Measurements from ENCODE around the gene MMRN1.

Gene MMRN1

GRCh38 chr4:89868999-89869589 lies 25.6 kb upstream of the MMRN1 start:
- H3K4me3 ChIP-seq (ENCODE audit: control insufficient read depth, low read depth, low read length), result no peak overlapping the region
- DNase-seq (ENCODE audit: low read depth), result peak; percentile 13
- TF ChIP-seq, protein P1, sequence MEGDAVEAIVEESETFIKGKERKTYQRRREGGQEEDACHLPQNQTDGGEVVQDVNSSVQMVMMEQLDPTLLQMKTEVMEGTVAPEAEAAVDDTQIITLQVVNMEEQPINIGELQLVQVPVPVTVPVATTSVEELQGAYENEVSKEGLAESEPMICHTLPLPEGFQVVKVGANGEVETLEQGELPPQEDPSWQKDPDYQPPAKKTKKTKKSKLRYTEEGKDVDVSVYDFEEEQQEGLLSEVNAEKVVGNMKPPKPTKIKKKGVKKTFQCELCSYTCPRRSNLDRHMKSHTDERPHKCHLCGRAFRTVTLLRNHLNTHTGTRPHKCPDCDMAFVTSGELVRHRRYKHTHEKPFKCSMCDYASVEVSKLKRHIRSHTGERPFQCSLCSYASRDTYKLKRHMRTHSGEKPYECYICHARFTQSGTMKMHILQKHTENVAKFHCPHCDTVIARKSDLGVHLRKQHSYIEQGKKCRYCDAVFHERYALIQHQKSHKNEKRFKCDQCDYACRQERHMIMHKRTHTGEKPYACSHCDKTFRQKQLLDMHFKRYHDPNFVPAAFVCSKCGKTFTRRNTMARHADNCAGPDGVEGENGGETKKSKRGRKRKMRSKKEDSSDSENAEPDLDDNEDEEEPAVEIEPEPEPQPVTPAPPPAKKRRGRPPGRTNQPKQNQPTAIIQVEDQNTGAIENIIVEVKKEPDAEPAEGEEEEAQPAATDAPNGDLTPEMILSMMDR (conservative IDR thresholded peaks at IDR 0.05; ENCODE audit: control insufficient read depth, insufficient read depth, low read depth, low read length), result peak; percentile 50

GRCh38 chr4:89871211-89871610 lies 23.4 kb upstream of the MMRN1 start:
- no peak for DNase-seq (ENCODE audit: low read depth)
- TF ChIP-seq, protein P1 (conservative IDR thresholded peaks at IDR 0.05; ENCODE audit: control insufficient read depth, insufficient read depth, low read depth, low read length), result no peak
- no peak overlapping the region for H3K4me3 ChIP-seq (ENCODE audit: control insufficient read depth, low read depth, low read length)

DNA sequence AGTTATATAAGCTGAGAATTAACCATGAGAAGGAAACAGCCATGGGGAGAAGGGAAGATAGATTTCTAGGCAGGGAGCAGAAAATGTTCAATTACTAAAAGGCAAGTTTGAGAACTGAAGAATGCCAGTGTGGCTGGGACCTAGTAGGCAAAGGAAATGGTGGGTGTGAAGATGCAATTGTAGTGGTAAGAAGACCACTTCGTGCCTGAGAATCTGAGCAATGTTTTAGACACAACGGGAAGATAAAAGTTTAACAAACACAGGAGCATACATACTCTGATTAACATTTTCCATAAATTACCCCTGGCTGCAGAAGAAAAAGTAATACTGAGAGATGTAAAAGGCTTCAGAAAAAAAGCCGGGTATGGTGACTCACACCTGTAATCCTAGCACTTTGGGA lies 18.1 kb upstream of the MMRN1 start:
- no peak overlapping the region for H3K4me3 ChIP-seq (ENCODE audit: control insufficient read depth, low read depth, low read length)
- no peak for DNase-seq (ENCODE audit: low read depth)
- TF ChIP-seq, protein P1 (conservative IDR thresholded peaks at IDR 0.05; ENCODE audit: control insufficient read depth, insufficient read depth, low read depth, low read length), result no peak

DNA sequence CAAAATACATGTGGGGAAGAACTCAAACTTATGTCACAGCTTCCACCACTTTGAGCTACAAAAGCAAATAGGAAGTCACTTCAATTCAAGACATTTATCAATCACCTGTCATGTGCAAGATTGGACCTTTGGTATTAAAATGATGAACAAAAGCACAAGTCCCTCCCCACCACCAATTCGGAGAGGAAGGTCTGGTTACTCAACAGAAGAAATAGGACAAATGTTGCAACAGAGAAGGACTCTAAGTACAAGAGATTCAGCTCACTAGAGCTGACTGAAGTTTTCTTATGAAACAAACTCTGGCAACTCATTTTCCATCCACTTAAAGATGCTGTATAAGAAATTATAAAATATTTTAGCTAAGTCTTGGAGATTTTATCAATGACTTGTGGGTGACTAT lies 16.0 kb upstream of the MMRN1 start:
- no peak overlapping the region for H3K4me3 ChIP-seq (ENCODE audit: control insufficient read depth, low read depth, low read length)
- DNase-seq (ENCODE audit: low read depth), result peak; percentile 2
- TF ChIP-seq, protein P1 (conservative IDR thresholded peaks at IDR 0.05; ENCODE audit: control insufficient read depth, insufficient read depth, low read depth, low read length), result no peak

DNA sequence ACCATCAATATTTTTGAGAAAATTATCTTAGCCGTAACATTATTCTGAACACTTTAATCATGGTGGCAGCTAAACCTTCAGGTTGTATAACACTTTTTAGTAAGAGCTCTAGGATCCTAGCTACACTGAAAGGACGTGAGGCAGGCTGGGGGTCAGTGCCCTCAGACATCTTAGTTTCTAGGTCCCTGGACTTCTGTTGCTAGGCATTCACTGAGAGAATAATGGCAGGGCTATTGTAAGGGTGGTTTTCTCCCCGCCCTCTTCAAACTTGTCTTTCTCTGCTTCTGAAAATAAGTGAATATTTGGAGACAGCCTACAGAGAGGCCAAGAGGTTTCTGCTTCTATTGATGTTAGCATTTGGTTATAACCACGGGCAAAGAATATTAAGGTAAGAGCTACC lies 15.4 kb upstream of the MMRN1 start:
- DNase-seq (ENCODE audit: low read depth), result no peak
- H3K4me3 ChIP-seq (ENCODE audit: control insufficient read depth, low read depth, low read length), result no peak overlapping the region
- TF ChIP-seq, protein P1 (conservative IDR thresholded peaks at IDR 0.05; ENCODE audit: control insufficient read depth, insufficient read depth, low read depth, low read length), result no peak

- no peak for DNase-seq (ENCODE audit: low read depth)
- no peak overlapping the region for H3K4me3 ChIP-seq (ENCODE audit: control insufficient read depth, low read depth, low read length)
- TF ChIP-seq, protein P1 (conservative IDR thresholded peaks at IDR 0.05; ENCODE audit: control insufficient read depth, insufficient read depth, low read depth, low read length), result no peak
Measured at GRCh38 chr4:89889289-89889688, 5.4 kb upstream of the MMRN1 start.

- no peak overlapping the region for H3K4me3 ChIP-seq (ENCODE audit: control insufficient read depth, low read depth, low read length)
- TF ChIP-seq, protein P1 (conservative IDR thresholded peaks at IDR 0.05; ENCODE audit: control insufficient read depth, insufficient read depth, low read depth, low read length), result no peak
- no peak for DNase-seq (ENCODE audit: low read depth)
Measured at GRCh38 chr4:89897867-89898266, 3.2 kb downstream of the MMRN1 start.
